Activated CD4-positive, alpha-beta T cell treated with anti-CD3 and anti-CD28 coated beads, Interleukin-2, amount 50 U/mL, for 24 hours (primary cell): Measurements from ENCODE around the gene LPO.

Source experiments
- DNase-seq, 2 donors: peaks; one replicate each; pipeline ENCODE4 v3.0.0-alpha.2; 2020; ENCODE audit warnings: low read depth in 1 of 2, low spot score in 1 of 2

LPO gene

DNA sequence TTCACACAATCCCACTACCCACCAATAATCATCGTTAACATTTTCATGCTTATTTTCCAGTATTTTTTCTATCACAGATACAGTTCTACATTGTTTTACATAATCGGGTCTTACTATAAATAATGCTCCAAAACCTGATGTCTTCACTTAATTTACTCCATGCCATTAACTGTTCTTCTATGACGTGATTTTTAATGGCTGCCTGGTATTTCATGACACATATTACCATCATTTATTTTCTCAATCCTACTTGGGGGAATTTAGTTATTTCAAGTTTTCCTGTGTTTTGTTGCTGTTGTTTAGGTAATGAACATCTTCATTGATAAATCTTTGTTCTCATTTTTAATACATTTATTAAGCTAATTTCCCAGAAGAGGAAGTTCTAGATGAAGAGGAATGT lies 14.7 kb downstream of the LPO start:
- no peak for DNase-seq

DNA sequence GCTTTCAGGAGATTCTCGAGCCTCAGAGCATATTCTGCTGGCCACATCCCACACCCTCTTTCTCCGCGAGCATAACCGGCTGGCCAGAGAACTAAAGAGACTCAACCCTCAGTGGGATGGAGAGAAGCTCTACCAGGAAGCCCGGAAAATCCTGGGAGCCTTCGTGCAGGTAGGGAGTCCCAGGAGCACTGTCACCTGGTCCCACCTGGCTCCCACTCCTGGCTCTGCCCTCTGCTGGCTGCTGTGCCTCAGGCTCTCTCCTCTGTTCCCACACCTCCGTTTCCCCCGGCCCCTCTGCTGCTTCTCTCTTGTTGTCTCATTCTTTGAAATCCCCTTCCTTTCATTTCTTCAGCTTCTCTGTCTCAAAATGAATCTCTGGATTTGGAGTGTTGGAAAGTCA lies 16.4 kb downstream of the LPO start:
- no peak for DNase-seq

DNA sequence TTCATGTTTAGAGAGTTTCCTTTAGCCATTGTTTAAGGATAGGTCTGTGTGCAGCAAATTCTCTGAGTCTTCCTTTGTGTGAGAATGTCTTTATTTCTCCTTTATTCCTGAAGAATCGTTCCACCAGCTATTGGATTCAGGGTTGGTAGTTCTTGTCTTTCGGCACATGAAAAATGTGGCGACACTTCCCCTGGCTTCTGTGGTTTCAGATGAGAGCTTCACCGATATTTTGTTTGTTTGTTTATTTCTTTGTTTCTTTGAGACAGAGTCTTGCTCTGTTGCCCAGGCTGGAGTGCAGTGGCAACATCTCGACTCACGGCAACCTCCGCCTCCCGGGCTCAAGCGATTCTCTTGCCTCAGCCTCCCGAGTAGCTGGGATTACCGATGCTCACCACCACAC lies 23.8 kb downstream of the LPO start:
- no peak for DNase-seq

DNA sequence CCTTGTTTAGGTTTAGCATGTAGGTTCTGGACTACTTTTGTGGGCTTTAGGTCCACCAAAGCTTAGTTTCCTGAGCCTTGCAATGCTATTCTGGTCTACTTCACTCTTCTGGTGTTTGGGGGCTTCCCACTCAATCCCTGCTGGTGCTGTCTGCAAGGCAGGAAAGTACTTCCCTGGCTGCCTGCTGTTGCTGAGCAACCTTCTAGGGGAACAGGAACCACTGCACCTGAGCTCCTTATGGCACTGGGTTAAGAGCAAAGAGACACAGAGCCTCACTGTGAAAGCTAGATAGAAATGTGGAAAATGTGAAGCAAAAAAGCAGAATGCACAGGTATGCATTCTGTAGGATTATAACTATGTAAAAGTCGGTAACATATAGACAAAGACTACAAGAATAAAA lies 25.4 kb downstream of the LPO start:
- DNase-seq = no peak

DNA sequence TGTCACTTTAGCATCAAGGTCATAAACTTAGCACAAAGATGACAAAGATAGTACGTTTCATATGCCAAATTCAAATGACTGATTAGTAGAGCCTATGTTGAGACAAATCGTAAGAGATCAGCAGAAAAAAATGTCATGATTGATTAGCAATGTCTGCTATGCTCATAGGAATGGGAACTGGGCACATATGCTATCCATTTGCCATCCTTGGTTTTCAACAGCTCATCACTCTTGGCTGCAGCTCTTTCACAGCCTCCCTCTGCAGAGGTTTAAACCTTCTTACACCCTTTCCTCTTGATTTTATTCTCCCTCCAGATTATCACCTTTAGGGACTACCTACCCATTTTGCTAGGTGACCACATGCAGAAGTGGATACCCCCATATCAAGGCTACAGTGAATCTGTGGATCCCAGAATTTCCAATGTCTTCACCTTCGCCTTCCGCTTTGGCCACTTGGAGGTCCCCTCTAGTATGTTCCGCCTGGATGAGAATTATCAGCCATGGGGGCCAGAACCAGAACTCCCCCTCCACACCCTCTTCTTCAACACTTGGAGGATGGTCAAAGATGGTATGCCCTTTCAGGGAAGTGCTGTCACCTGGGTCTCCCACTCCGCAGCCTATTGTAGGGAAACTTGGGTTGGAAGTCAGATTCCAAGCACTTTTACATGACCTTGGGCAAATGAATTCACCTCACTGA lies 26.2 kb downstream of the LPO start:
- DNase-seq = no peak

DNA sequence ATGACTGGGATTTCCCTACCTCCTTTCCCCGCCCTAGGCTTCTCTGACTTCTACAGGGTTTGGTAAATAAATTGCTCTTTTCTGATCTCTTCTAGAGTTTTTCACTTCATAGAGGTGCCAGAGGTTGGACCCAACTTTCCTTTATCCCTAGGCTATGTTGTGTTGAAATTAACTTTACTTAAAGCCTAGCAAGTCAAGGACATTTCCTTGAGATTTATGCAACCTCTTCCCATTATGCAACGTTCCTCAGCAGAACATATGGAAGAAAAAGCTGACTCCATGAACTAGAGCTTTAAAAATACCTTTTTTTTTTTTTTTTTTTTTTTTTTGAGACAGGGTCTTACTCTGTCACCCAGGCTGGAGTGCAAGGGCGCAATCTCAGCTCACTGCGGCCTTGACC lies 26.9 kb downstream of the LPO start:
- no peak for DNase-seq

DNA sequence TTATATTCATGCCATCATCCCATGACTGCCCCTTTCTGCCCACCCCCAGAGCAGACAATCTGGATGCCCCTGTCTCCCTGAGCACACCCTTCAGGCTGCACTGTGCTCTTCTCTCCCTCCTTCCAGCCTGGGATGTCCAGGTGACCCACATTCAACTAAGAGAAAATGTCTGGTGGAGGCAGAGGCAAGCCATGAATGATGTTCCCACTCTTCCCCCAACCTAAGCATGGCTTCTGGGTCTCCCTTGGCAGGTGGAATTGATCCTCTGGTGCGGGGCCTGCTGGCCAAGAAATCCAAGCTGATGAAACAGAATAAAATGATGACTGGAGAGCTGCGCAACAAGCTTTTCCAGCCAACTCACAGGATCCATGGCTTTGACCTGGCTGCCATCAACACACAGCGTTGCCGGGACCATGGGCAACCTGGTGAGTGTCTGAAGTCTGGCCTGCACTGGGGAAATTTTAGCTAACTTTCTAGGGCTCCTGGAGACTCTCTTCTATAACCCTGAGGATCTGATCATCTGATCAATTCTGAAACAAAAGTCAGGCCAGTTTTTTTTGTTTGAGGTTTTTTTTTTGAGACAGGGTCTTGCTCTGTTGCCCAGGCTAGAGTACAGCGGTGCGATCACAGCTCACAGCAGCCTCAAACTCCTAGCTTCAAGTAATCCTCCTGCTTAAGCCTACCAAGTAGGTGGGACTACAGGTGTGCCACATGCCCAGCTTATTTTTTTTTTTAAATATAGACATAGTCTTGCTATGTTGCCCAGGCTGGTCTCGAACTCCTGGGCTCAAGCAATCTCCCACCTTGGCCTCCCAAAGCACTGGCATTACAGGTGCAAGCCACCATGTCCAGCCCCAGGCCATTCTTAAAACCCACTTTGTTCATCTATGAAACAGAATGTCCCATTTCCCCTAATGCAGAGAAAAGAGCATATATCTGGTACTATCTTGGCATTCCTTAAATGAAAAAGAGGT lies 27.8 kb downstream of the LPO start:
- DNase-seq = no peak

DNA sequence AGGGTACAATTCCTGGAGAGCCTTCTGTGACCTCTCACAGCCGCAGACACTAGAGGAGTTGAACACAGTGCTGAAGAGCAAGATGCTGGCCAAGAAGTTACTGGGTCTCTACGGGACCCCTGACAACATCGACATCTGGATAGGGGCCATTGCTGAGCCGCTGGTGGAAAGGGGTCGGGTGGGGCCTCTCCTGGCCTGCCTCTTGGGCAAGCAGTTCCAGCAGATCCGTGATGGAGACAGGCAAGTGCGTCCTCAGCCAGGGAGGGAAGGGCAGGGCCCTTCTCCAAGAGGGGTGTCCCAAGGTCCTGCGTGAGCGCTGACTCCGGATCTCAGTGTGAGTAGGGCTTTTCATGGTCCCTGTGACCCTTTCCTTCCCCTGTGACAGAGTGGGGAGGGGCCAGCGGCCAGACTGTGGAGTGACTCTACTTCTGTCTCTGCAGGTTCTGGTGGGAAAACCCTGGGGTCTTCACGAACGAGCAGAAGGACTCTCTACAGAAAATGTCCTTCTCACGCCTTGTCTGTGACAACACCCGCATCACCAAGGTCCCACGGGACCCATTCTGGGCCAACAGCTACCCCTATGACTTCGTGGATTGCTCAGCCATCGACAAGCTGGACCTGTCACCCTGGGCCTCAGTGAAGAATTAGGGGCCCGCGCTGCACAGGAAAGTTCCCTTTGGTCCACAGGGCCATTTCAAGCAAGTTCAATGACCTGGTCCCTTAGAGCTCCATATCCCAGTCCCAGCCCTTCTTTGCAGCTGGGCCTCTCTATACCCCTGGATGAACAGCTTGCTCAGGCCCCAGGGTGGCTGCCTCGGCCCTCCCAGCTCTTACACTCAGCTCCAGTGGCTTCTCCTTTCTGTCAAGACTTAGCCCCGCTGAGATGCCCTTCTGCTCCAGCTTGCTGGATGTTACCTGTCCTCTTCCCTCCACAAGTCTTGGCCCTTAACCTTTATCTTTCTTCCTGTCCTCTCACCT lies 29.3 kb downstream of the LPO start:
- no peak for DNase-seq

DNA sequence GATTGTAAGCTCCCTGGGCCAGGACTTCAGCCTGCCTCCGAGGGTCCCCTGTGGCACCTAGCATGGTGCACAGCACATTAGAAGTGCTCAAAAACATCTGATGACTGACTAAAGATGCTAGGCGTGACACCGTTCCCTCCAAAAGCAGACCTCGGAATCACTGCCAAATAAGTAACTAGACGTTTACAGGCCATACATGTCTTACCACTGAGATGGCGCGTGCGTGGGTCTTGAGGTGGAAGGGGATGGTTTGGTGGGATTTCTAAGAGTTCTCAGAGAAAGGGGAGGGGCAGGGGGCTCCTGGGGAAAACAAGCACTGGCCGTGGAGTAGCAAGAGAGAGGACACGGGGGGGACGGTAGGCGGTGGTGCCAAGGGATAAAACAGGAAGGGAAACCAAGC lies 29.9 kb downstream of the LPO start:
- DNase-seq = no peak

DNA sequence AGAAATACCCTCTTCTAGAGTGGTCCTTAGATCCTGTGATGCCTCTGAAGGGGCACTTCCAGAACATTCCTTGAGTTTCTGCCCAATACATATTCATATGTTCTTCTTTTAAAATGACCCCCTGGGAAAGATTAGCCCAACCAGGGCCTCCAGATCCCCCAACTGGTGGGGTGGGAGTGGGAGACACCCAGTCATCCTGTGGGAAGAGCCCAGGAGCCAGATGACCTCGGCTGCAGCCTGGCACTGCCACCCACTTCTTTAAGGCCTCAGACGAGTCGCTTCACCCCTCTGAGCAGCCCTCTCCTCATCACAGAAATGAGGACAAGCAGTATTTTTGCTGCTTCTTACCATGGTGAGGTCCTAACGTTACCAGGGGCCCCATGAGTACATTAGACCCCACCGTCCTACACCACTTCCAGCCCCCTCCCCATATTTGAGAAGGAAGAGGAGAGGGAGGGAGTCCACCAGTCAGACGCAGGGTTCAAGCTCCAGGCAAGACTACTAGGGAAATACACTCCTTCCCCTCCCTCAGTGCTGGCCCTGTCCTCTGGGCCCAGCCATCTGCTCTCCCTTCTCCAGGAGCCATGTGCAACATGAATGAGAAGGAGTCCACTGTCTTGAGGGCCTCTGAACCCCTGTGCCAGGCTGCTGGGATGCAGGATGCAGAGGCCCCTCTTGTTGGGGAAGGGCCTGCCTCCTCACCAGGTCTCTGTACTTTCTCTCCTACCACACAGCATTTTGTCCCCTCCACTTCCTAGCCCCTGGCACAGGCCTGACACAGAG lies 30.6 kb downstream of the LPO start:
- DNase-seq = no peak

DNA sequence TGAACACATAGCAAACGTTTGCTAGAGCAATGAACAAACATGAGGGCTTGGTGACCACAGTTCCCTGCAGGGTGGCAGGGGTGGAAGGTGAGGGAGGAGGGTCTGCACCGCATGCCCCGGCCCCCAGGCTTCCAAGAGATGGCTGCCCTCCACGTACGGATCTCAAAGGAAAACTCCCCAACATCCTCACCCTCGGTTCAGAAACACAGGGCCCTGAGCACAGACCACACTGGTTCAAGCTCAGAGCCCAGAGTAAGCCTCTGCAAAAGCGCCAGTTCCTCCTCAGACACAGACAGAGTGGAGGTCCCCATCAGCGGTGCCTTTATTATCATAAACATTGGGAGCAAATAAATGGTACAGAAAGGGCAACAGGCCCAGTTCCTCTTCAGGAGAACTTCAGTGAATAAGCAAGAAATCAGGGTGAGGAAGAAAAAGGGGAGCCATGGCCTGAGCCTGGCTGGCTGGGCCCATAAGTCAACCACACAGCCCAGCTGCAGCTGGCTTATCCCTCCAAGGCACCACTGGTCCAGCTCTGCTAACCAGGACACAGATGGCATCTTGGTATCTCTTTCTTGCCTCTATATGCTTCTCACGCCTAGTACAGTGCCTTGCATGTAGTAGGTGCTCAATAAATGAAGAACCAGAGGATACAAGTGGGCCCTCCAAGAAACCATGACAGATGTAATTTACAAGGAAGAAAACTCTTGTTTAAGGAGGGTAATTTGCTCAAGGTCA lies 31.3 kb downstream of the LPO start:
- DNase-seq = no peak

DNA sequence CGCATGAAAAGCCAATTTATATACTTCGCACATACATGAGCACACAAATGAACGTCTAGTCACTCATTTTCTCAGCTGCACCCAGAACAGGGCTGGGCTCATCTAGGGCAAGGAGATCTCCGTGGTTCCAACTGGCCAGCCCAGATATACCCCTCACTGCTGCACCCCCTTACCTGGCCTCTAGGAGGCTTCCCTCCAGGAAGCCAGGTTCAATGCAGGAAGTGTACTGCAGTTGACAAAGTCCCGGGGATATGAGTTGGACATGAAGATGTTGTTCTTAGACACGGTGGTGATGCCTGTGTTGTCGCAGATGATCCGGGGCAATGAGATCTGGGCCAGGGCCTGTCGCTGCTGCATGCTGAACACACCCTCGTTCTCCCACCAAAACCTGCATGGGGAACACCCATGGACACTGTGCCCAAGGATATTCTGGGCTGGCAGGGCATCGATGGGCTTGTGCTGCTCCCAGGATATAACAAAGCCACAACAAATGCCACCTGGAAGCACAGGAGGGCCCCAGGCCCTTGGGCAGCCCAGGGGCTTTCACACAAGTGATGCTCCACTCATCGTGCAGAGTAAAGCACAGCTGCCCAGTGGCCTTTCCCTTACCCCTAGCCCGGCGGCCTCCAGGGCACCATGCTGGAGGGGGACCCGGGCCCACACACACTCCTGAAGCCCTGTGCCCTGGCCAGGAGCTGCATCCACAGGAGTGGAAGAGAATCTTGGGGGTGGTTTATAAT lies 32.3 kb downstream of the LPO start:
- DNase-seq = no peak

DNA sequence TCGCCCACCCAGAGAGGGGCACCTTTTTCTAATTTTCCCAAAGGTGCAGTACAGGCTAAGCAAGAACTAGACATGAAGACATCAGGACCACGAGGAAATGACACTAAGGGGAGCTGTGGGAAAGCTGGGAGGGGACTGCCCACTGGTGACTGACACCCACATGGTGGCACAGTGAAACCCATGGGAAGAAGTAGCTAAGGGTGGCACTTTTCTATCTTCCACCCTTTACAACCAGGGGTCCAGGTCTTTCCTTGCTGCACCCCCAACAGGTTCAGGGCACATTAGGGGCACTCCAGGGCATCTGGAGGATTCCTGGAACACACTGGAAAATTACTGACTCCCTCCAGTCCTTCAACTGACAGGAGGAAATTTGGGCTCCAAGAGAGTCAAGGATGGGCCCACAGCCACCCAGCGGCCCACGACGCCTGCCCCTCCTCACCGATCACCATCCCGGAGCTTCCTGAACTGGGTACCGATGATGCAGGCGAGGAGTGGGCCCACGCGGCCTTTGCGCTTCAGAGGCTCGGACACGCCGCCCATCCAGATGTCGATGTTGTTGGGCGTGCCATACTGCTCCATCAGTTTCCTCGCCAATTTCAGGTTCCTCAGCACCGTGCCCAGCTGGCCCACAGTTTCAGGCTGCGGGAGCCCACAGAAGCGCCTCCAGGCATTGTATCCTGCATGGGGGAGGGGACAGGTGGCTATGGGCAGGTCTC lies 33.0 kb downstream of the LPO start:
- no peak for DNase-seq

DNA sequence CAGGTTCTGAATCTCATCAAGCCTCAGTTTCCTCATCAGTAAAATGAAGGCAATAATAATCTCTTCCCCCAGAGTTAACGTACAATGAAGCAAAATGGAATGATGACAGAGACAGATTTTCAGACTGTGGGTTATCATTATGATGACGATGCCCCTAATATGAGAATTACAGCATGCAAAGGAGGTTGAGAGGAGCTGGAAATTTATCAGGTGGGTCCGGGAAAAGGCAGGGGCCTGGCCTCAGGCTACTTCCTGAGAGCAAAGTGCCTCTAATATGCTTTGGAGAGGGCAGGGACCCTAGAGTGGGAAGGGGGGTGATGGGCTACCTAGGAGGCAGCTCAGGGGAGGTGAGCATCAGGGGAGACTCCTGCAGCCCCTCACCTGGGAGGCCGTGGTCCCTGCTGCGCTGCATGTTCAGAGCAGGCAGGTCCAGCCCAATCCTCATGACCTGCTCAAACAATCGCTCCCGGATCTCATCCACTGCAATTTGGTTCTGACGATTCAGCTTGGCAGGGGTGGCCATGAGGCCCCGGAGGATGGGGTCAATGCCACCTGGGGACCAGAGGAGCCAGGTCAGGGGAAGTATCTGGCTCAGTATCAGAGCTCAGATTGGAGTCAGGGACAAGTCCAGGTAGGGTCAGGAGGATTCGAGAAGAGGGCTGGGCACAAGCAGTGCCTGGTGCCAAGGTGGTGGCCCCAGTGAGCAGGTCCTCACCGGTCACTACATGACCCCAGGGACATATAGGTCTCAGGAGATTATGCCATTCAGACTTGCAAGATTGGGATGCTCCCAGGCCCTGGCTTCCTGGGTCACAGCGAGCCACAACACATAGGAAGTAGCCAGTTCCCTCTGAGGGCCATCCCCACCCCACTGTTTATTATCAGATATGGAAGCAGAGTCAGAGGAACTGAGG lies 34.2 kb downstream of the LPO start:
- DNase-seq = no peak

DNA sequence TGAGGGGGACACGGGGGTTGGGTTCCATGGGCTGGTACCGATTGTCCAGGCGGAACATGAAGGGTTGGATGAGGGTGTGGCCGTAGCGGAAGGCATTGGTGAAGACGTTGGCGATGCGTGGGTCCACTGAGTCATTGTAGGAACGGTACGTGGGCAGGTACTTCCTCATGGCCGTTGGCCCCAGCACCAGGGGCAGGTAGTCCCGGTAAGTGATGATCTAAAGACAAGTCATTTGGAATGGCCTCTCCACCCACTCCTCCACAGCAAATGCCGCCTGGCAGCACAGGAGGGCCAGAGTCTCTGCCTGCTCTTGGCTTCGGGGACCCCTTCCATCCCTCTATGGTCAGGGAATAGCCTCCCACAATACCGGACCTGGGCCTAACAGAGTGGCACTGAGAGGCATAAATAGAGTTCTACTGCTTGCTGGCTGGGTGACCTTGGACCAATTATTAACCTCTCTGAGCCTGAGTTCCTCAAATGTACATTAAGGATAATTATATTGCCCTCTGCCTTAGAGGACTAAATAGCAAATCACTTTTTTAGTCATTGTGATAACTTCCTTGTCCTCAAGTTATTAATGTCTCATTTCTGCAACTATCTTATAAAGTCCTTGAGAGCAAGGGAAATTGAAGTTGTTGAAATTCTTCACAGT lies 35.2 kb downstream of the LPO start:
- no peak for DNase-seq

DNA sequence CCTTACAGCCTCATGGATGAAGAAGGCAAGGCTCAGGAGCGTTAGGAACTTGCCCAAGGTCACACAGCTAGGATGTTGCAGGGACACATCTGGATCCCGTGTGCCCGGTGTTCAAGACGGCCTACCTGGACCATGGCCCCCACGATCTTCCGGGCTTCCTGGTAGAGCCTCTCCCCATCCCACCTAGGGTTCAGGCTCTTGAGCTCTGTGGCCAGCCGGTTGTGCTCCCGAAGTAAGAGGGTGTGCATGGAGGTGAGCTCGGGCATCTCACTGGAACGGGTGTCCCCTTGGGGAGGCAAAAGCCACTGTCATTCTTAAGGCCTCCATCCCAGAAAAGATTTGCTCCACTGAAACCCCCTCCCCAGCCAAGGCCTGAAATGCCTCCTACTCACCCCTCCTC lies 37.0 kb downstream of the LPO start:
- no peak for DNase-seq

DNA sequence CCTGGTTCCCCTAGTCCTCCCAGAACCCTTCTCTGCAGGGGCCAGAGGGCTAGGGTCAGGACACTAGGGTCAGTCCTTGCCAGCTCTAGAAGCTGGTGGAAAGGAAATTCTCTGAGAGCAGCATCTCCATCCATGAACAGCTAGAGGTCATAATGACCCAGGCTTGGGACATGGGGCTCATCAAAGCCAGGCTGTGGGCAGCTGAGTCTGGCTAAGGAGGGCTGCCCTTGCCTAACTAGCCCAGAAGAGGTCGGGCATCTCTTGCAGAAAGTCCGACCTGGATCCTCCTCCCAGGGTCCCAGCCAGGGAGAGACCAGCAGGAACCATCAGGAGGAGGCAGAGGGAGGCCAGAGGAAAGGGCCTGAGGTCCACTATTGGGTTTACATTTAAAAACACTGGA lies 38.0 kb downstream of the LPO start:
- no peak for DNase-seq
